GM23338 (cell line): ENCODE data around the gene DENND4A. TPM values are rescaled to one million over a fixed set of nuclear protein-coding genes. Genes with fewer than 3 reads are reported as not detected.
"Not testable (repeated sequence)": the region's sequence is repeated elsewhere in the genome, so short reads cannot be mapped to it uniquely, and the experiment has no call there.

Source experiments
- ATAC-seq: fragments of 200-7000 bp; cut with Tn5 transposase; 3 replicates; pipeline ENCODE4 v1.9.1; 2020
- DNase-seq: peaks from one replicate; pipeline ENCODE4 v3.0.0-alpha.2; 2015; ENCODE audit warnings: low spot score
- H2AFZ ChIP-seq: fragments of 200-600 bp; sonication (generic); 2 replicates; pipeline ENCODE4 v1.8.0; 2016; ENCODE audit warnings: antibody characterized with exemption, mild to moderate bottlenecking, moderate library complexity
- H3F3A ChIP-seq: fragments of 200-600 bp; sonication (generic); replicated peaks from 2 replicates; pipeline ENCODE4 v1.8.0; 2017; ENCODE audit warnings: antibody characterized with exemption, mixed run types, low read depth
- H3K27ac ChIP-seq: fragments of 200-600 bp; sonication (generic); 2 replicates; pipeline ENCODE4 v1.6.1; 2016; ENCODE audit warnings: low read depth
- H3K27me3 ChIP-seq: fragments of 200-600 bp; sonication (generic); 2 replicates; pipeline ENCODE4 v1.8.0; 2016; ENCODE audit warnings: mild to moderate bottlenecking, mixed run types, moderate library complexity; ENCODE audit not compliant: insufficient read depth
- H3K36me3 ChIP-seq: fragments of 200-600 bp; sonication (generic); 2 replicates; pipeline ENCODE4 v1.8.0; 2016; ENCODE audit warnings: mild to moderate bottlenecking; ENCODE audit not compliant: insufficient read depth
- H3K4me1 ChIP-seq: fragments of 200-600 bp; sonication (generic); 2 replicates; pipeline ENCODE4 v1.8.0; 2016; ENCODE audit warnings: mild to moderate bottlenecking, moderate library complexity; ENCODE audit not compliant: insufficient read depth
- H3K4me2 ChIP-seq: fragments of 200-600 bp; sonication (generic); 2 replicates; pipeline ENCODE4 v1.7.1; 2017; ENCODE audit warnings: mixed run types
- H3K4me3 ChIP-seq: fragments of 200-600 bp; sonication (generic); 2 replicates; pipeline ENCODE4 v1.6.1; 2016; ENCODE audit warnings: mixed run types
- H3K79me2 ChIP-seq: fragments of 200-600 bp; sonication (generic); replicated peaks from 2 replicates; pipeline ENCODE4 v1.8.0; 2017; ENCODE audit warnings: mild to moderate bottlenecking; ENCODE audit not compliant: insufficient read depth
- H3K9me2 ChIP-seq: fragments of 200-600 bp; sonication (generic); 2 replicates; pipeline ENCODE4 v1.8.0; 2017; ENCODE audit not compliant: insufficient read depth
- H4K20me1 ChIP-seq: fragments of 200-600 bp; sonication (generic); replicated peaks from 2 replicates; pipeline ENCODE4 v1.8.0; 2017; ENCODE audit warnings: mild to moderate bottlenecking; ENCODE audit not compliant: insufficient read depth
- H3K27ac Mint-ChIP-seq: 2 replicates; pipeline ENCODE4 v1.8.0; 2020; ENCODE audit warnings: inconsistent platforms, mild to moderate bottlenecking, moderate library complexity, mixed read lengths
- H3K27me3 Mint-ChIP-seq: 3 replicates; pipeline ENCODE4 v1.8.0; 2022; ENCODE audit warnings: low read depth, mild to moderate bottlenecking, moderate library complexity, mixed read lengths, inconsistent platforms; ENCODE audit not compliant: insufficient read depth, poor library complexity
- H3K36me3 Mint-ChIP-seq: 3 replicates; pipeline ENCODE4 v1.8.0; 2021; ENCODE audit warnings: low read depth, mild to moderate bottlenecking, inconsistent platforms, moderate library complexity, mixed read lengths
- H3K4me1 Mint-ChIP-seq: 3 replicates; pipeline ENCODE4 v1.8.0; 2020; ENCODE audit warnings: mild to moderate bottlenecking, inconsistent platforms, mixed read lengths
- H3K4me3 Mint-ChIP-seq: 3 replicates; pipeline ENCODE4 v1.8.0; 2021; ENCODE audit warnings: moderate library complexity, mild to moderate bottlenecking, inconsistent platforms, mixed read lengths
- H3K9me3 Mint-ChIP-seq: 3 replicates; pipeline ENCODE4 v1.8.0; 2020; ENCODE audit warnings: moderate library complexity, mild to moderate bottlenecking, inconsistent platforms, mixed read lengths
- CREB1 ChIP-seq: fragments of 250-450 bp; sonication (Bioruptor Pico); IDR thresholded peaks from 2 replicates; pipeline ENCODE4 v1.5.0; 2020; ENCODE audit warnings: low read depth, mild to moderate bottlenecking, moderate library complexity
- EZH2 ChIP-seq: fragments of 200-600 bp; sonication (generic); IDR thresholded peaks from one replicate; pipeline ENCODE4 v1.8.0; 2017; ENCODE audit warnings: antibody characterized with exemption, mild to moderate bottlenecking, low read depth; ENCODE audit not compliant: unreplicated experiment
- JUNB ChIP-seq: IDR thresholded peaks from one replicate; pipeline ENCODE4 v1.6.1; 2016; ENCODE audit warnings: antibody characterized with exemption; ENCODE audit not compliant: unreplicated experiment
- STAT1 ChIP-seq: IDR thresholded peaks from one replicate; pipeline ENCODE4 v1.6.1; 2016; ENCODE audit warnings: antibody characterized with exemption; ENCODE audit not compliant: unreplicated experiment
- ZNF114 ChIP-seq: fragments of 250-450 bp; sonication (Bioruptor Pico); IDR thresholded peaks from 2 replicates; pipeline ENCODE4 v1.5.0; 2020; ENCODE audit warnings: mild to moderate bottlenecking, moderate library complexity
- ZNF331 ChIP-seq: fragments of 250-450 bp; sonication (Bioruptor Pico); IDR thresholded peaks from 2 replicates; pipeline ENCODE4 v1.5.0; 2020; ENCODE audit warnings: low read depth, mild to moderate bottlenecking, moderate library complexity
- polyA plus RNA-seq: library from polyadenylated mRNA; unstranded; fragments of >200 nt; fragmentation: Nextera tagmentation; extraction: Ambion mirVana; gene quantifications from 2 replicates; pipeline ENCODE4 v1.2.1, GENCODE V29; 2016
- total RNA-seq: library from RNA; depleted of rRNA; stranded (reverse); fragments of >200 nt; shearing (Covaris generic); gene quantifications from 2 replicates; pipeline ENCODE4 v1.2.3, GENCODE V29; 2014
- TF ChIP-seq, protein P1 (sequence below): fragments of 250-450 bp; sonication (Bioruptor Pico); IDR thresholded peaks from 2 replicates; pipeline ENCODE4 v1.5.0; 2020; ENCODE audit warnings: mild to moderate bottlenecking, moderate library complexity
- TF ChIP-seq, protein P2 (sequence below), 2 experiments: fragments of 200-600 bp in 1 of 2; sonication (generic) in 1 of 2; conservative IDR thresholded peaks; 2 replicates each; pipeline versions ENCODE4 v1.5.1 to v1.6.1; 2016 to 2017; ENCODE audit warnings: antibody characterized with exemption in 2 of 2, low read depth in 2 of 2, mild to moderate bottlenecking in 2 of 2, moderate library complexity in 1 of 2
- TF ChIP-seq, protein P3 (sequence below): IDR thresholded peaks from one replicate; pipeline ENCODE4 v1.6.1; 2018; ENCODE audit warnings: antibody characterized with exemption; ENCODE audit not compliant: unreplicated experiment

The DENND4A gene
- total and polyA plus RNA-seq, 2 experiments from 2014 or later, result 3.4 to 9.0 TPM

DNA sequence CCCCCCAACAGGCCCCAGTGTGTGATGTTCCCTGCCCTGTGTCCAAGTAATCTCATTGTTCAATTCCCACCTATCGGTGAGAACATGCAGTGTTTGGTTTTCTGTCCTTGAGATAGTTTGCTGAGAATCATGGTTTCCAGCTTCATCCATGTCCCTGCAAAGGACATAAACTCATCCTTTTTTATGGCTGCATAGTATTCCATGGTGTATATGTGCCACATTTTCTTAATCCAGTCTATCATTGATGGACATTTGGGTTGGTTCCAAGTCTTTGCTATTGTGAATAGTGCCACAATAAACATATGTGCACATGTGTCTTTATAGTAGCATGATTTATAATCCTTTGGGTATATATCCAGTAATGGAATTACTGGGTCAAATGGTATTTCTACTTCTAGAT is 176.2 kb downstream of the DENND4A start:
- DNase-seq, H3K36me3 ChIP-seq, H4K20me1 ChIP-seq, H3K4me3 Mint-ChIP-seq, H3K36me3 Mint-ChIP-seq, H3K4me2 ChIP-seq, H3K9me3 Mint-ChIP-seq, H2AFZ ChIP-seq, H3K27me3 Mint-ChIP-seq, ATAC-seq, H3K27ac Mint-ChIP-seq, H3K9me2 ChIP-seq, H3K27ac ChIP-seq, H3K4me3 ChIP-seq, H3K79me2 ChIP-seq, H3K27me3 ChIP-seq: not testable (repeated sequence)
- Histone ChIP-seq H3F3A (peaks cover 12% of the 10 kb centered on the region; the same call in 1 of the 2 replicates), H3K4me1 (peaks cover 14% of the 10 kb centered on the region)
- H3K4me1 Mint-ChIP-seq, result peaks cover 22% of the 10 kb centered on the region

DNA sequence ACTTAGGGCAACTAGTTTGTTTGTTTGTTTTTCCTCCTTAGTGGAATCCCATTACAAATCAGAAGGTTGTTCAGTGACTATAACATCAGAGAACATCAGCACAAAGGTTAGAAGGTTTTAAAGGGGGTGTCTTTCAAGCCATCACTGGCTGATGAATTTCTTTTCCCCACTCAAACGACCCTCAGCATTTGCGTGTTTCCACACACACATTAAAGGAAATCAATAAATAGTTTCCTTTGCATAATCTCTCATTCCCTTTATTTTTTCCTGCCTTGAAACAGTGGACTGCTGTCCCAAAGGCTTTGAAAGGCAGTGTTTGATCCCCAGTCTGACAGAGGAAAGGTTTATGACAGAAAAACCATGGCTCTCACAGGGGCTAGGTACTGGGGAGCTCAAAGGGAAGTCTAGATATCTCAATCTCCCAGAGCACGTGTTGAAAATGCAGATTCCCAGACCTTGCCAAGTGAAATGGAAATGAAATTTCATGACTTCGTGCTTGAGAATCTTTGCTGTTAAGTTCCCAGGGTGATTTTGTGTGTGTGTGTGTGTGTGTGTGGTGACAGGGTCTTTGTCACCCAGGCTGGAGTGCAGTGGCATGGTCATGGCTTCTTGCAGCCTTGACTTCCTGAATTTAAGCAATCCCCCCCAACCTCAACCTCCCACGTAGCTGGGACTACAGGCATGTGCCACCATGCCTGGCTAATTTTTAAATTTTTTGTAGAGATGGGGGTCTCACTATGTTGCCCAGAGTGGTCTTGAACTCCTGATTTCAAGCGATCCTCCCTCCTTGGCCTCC is 178.9 kb downstream of the DENND4A start:
- Mint-ChIP-seq H3K36me3 (peaks cover 2% of the 10 kb centered on the region; the same call in 2 of the 3 replicates), H3K4me3 (no peak overlapping the region), H3K9me3 (no peaks in the 10 kb centered on the region), H3K4me1 (peaks cover 14% of the 10 kb centered on the region), H3K27ac (no peak overlapping the region), H3K27me3 (peaks cover 7% of the 10 kb centered on the region)
- Histone ChIP-seq H3K27ac (no peak overlapping the region), H3K4me3 (no peak overlapping the region), H4K20me1 (no peaks in the 10 kb centered on the region), H3K36me3 (no peaks in the 10 kb centered on the region), H3K9me2 (no peaks in the 10 kb centered on the region), H3K4me1 (peaks cover 17% of the 10 kb centered on the region), H3K79me2 (peaks cover 26% of the 10 kb centered on the region), H3K27me3 (no peaks in the 10 kb centered on the region), H2AFZ (no peak overlapping the region), H3K4me2 (no peak overlapping the region), H3F3A (peaks cover 12% of the 10 kb centered on the region; the same call in 1 of the 2 replicates)
- ATAC-seq, result no peak
- DNase-seq, result no peak
- TF ChIP-seq ZNF331 (CRISPR knock-in tag) (no peak), EZH2 (no peak), STAT1 (no peak), CREB1 (CRISPR knock-in tag) (no peak), ZNF114 (CRISPR knock-in tag) (no peak), JUNB (no peak)
- TF ChIP-seq, protein P1, sequence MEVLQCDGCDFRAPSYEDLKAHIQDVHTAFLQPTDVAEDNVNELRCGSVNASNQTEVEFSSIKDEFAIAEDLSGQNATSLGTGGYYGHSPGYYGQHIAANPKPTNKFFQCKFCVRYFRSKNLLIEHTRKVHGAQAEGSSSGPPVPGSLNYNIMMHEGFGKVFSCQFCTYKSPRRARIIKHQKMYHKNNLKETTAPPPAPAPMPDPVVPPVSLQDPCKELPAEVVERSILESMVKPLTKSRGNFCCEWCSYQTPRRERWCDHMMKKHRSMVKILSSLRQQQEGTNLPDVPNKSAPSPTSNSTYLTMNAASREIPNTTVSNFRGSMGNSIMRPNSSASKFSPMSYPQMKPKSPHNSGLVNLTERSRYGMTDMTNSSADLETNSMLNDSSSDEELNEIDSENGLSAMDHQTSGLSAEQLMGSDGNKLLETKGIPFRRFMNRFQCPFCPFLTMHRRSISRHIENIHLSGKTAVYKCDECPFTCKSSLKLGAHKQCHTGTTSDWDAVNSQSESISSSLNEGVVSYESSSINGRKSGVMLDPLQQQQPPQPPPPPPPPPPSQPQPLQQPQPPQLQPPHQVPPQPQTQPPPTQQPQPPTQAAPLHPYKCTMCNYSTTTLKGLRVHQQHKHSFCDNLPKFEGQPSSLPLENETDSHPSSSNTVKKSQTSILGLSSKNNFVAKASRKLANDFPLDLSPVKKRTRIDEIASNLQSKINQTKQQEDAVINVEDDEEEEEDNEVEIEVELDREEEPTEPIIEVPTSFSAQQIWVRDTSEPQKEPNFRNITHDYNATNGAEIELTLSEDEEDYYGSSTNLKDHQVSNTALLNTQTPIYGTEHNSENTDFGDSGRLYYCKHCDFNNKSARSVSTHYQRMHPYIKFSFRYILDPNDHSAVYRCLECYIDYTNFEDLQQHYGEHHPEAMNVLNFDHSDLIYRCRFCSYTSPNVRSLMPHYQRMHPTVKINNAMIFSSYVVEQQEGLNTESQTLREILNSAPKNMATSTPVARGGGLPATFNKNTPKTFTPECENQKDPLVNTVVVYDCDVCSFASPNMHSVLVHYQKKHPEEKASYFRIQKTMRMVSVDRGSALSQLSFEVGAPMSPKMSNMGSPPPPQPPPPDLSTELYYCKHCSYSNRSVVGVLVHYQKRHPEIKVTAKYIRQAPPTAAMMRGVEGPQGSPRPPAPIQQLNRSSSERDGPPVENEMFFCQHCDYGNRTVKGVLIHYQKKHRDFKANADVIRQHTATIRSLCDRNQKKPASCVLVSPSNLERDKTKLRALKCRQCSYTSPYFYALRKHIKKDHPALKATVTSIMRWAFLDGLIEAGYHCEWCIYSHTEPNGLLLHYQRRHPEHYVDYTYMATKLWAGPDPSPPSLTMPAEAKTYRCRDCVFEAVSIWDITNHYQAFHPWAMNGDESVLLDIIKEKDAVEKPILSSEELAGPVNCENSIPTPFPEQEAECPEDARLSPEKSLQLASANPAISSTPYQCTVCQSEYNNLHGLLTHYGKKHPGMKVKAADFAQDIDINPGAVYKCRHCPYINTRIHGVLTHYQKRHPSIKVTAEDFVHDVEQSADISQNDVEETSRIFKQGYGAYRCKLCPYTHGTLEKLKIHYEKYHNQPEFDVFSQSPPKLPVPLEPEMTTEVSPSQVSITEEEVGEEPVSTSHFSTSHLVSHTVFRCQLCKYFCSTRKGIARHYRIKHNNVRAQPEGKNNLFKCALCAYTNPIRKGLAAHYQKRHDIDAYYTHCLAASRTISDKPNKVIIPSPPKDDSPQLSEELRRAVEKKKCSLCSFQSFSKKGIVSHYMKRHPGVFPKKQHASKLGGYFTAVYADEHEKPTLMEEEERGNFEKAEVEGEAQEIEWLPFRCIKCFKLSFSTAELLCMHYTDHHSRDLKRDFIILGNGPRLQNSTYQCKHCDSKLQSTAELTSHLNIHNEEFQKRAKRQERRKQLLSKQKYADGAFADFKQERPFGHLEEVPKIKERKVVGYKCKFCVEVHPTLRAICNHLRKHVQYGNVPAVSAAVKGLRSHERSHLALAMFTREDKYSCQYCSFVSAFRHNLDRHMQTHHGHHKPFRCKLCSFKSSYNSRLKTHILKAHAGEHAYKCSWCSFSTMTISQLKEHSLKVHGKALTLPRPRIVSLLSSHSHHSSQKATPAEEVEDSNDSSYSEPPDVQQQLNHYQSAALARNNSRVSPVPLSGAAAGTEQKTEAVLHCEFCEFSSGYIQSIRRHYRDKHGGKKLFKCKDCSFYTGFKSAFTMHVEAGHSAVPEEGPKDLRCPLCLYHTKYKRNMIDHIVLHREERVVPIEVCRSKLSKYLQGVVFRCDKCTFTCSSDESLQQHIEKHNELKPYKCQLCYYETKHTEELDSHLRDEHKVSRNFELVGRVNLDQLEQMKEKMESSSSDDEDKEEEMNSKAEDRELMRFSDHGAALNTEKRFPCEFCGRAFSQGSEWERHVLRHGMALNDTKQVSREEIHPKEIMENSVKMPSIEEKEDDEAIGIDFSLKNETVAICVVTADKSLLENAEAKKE (CRISPR knock-in tag), result no peak
- TF ChIP-seq, protein P2, sequence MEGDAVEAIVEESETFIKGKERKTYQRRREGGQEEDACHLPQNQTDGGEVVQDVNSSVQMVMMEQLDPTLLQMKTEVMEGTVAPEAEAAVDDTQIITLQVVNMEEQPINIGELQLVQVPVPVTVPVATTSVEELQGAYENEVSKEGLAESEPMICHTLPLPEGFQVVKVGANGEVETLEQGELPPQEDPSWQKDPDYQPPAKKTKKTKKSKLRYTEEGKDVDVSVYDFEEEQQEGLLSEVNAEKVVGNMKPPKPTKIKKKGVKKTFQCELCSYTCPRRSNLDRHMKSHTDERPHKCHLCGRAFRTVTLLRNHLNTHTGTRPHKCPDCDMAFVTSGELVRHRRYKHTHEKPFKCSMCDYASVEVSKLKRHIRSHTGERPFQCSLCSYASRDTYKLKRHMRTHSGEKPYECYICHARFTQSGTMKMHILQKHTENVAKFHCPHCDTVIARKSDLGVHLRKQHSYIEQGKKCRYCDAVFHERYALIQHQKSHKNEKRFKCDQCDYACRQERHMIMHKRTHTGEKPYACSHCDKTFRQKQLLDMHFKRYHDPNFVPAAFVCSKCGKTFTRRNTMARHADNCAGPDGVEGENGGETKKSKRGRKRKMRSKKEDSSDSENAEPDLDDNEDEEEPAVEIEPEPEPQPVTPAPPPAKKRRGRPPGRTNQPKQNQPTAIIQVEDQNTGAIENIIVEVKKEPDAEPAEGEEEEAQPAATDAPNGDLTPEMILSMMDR (conservative IDR thresholded peaks at IDR 0.05; ENCODE audit: low read depth in 2 of 2), result no peak
- TF ChIP-seq, protein P3, sequence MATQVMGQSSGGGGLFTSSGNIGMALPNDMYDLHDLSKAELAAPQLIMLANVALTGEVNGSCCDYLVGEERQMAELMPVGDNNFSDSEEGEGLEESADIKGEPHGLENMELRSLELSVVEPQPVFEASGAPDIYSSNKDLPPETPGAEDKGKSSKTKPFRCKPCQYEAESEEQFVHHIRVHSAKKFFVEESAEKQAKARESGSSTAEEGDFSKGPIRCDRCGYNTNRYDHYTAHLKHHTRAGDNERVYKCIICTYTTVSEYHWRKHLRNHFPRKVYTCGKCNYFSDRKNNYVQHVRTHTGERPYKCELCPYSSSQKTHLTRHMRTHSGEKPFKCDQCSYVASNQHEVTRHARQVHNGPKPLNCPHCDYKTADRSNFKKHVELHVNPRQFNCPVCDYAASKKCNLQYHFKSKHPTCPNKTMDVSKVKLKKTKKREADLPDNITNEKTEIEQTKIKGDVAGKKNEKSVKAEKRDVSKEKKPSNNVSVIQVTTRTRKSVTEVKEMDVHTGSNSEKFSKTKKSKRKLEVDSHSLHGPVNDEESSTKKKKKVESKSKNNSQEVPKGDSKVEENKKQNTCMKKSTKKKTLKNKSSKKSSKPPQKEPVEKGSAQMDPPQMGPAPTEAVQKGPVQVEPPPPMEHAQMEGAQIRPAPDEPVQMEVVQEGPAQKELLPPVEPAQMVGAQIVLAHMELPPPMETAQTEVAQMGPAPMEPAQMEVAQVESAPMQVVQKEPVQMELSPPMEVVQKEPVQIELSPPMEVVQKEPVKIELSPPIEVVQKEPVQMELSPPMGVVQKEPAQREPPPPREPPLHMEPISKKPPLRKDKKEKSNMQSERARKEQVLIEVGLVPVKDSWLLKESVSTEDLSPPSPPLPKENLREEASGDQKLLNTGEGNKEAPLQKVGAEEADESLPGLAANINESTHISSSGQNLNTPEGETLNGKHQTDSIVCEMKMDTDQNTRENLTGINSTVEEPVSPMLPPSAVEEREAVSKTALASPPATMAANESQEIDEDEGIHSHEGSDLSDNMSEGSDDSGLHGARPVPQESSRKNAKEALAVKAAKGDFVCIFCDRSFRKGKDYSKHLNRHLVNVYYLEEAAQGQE, result no peak
